ENCODE data around the gene SFMBT2. TPM values are rescaled to one million over a fixed set of nuclear protein-coding genes. Genes with fewer than 3 reads are reported as not detected.

SFMBT2 gene
- total RNA-seq, 1 donor from 2014 or later = 2.7 TPM

DNA sequence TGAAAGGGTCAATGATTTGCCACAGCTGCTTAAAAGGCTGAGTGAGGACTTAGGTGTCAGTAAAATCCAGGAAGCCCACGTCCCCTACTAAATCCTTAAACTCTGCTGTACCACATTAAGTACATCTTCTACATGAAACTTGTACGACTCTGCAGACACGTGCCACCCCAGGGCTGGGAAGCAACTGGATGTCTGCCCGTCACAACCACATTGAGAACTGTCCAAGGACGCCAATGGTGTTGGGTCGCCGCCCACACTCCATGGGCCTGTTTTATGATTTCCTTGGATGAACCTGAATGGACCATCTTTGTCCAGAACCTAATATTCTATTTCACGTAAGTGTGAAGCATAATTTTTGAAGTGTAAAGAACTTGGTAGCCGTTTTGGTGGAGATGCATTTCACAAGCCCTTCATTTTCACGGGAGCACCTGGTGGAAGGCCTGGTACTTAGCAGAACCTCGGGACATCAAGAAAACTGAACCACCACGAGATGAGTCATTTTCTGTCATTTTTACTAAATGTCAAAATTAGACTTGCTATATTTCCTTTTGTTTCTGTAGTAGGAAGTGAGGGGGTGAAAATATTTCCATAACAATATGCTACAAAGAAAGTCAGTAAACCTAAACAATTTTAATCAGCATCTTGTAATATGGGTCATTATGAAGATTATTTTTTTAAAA lies 134.9 kb downstream of the SFMBT2 start:
- no peaks in the 10 kb centered on the region for H3K9me3 Mint-ChIP-seq (ENCODE audit: unreplicated experiment)
- no peak overlapping the region for H3K4me3 Mint-ChIP-seq (ENCODE audit: unreplicated experiment)
- H3K27me3 Mint-ChIP-seq (ENCODE audit: unreplicated experiment) = no peaks in the 10 kb centered on the region
- no peaks in the 10 kb centered on the region for H3K36me3 Mint-ChIP-seq (ENCODE audit: unreplicated experiment)
- H3K4me1 Mint-ChIP-seq (ENCODE audit: unreplicated experiment) = no peaks in the 10 kb centered on the region
- TF ChIP-seq, protein P1, sequence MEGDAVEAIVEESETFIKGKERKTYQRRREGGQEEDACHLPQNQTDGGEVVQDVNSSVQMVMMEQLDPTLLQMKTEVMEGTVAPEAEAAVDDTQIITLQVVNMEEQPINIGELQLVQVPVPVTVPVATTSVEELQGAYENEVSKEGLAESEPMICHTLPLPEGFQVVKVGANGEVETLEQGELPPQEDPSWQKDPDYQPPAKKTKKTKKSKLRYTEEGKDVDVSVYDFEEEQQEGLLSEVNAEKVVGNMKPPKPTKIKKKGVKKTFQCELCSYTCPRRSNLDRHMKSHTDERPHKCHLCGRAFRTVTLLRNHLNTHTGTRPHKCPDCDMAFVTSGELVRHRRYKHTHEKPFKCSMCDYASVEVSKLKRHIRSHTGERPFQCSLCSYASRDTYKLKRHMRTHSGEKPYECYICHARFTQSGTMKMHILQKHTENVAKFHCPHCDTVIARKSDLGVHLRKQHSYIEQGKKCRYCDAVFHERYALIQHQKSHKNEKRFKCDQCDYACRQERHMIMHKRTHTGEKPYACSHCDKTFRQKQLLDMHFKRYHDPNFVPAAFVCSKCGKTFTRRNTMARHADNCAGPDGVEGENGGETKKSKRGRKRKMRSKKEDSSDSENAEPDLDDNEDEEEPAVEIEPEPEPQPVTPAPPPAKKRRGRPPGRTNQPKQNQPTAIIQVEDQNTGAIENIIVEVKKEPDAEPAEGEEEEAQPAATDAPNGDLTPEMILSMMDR (IDR thresholded peaks at IDR 0.05) = no peak
- DNase-seq (ENCODE audit: extremely low spot score, unreplicated experiment) = no peak
- no peak overlapping the region for H3K27ac Mint-ChIP-seq (ENCODE audit: unreplicated experiment)

DNA sequence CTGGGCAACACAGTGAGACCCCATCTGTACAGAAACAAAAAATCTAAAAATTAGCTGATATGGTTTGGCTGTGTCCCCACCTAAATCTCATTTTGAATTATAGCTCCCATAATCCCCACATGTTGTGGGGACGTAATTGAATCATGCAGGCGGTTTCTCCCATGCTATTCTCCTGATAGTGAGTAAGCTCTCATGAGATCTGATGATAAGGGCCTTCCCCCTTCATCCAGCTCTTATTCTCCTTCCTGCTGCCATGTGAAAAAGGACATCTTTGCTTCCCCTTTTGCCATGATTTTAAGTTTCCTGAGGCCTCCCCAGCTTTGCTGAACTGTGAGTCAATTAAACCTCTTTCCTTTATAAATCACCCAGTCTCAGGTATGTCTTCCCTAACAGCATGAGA lies 136.5 kb downstream of the SFMBT2 start:
- Mint-ChIP-seq H3K4me1 (ENCODE audit: unreplicated experiment) (peaks cover 5% of the 10 kb centered on the region), H3K9me3 (ENCODE audit: unreplicated experiment) (no peaks in the 10 kb centered on the region), H3K27ac (ENCODE audit: unreplicated experiment) (no peak overlapping the region), H3K4me3 (ENCODE audit: unreplicated experiment) (no peak overlapping the region), H3K27me3 (ENCODE audit: unreplicated experiment) (no peaks in the 10 kb centered on the region), H3K36me3 (ENCODE audit: unreplicated experiment) (no peaks in the 10 kb centered on the region)
- TF ChIP-seq, protein P1 (IDR thresholded peaks at IDR 0.05) = no peak
- DNase-seq (ENCODE audit: extremely low spot score, unreplicated experiment) = no peak

DNA sequence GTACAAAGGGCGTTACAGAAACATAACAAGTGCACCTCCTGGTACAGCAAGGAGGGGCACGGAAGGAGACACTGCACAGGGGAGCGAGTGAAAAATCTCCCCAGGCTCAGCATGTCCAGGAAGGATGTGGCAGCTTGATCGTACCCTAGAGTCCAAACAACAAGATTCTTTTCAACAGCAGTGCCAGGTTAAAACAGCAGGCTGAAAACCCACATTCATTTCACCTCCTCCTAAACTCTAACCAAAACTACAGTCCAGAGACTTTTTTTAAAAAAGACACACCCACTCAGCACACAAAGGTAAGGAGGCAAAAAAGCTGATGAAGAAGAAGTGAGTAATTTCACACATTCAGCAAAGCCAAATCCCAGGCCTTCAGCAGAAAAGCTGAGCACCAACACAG lies 138.8 kb downstream of the SFMBT2 start:
- no peaks in the 10 kb centered on the region for H3K36me3 Mint-ChIP-seq (ENCODE audit: unreplicated experiment)
- no peaks in the 10 kb centered on the region for H3K27me3 Mint-ChIP-seq (ENCODE audit: unreplicated experiment)
- TF ChIP-seq, protein P1 (IDR thresholded peaks at IDR 0.05) = no peak
- H3K9me3 Mint-ChIP-seq (ENCODE audit: unreplicated experiment) = no peaks in the 10 kb centered on the region
- H3K4me1 Mint-ChIP-seq (ENCODE audit: unreplicated experiment) = peaks cover 8% of the 10 kb centered on the region
- no peak overlapping the region for H3K27ac Mint-ChIP-seq (ENCODE audit: unreplicated experiment)
- H3K4me3 Mint-ChIP-seq (ENCODE audit: unreplicated experiment) = no peak overlapping the region
- no peak for DNase-seq (ENCODE audit: extremely low spot score, unreplicated experiment)

DNA sequence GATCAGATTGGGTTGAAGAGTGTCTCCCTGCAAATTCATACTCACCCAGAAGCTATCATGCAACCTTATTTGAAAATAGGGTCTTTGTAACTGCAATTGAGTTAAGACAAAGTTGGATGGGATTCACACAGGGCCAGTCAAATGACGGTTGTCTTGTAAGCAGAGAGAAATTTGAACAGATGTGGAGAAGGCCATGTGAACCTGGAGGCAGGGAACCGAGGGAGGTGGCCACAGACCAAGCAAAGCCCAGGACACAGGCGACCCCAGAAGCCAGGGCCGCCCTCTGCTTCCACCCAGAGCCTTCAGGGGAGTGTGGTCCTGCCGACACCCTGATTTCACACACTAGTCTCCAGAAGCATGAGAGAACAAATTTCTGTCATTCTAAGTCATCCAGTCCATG lies 140.8 kb downstream of the SFMBT2 start:
- Mint-ChIP-seq H3K4me1 (ENCODE audit: unreplicated experiment) (peaks cover 8% of the 10 kb centered on the region), H3K36me3 (ENCODE audit: unreplicated experiment) (no peaks in the 10 kb centered on the region), H3K4me3 (ENCODE audit: unreplicated experiment) (no peak overlapping the region), H3K27ac (ENCODE audit: unreplicated experiment) (no peak overlapping the region), H3K9me3 (ENCODE audit: unreplicated experiment) (no peaks in the 10 kb centered on the region), H3K27me3 (ENCODE audit: unreplicated experiment) (no peaks in the 10 kb centered on the region)
- TF ChIP-seq, protein P1 (IDR thresholded peaks at IDR 0.05) = no peak
- no peak for DNase-seq (ENCODE audit: extremely low spot score, unreplicated experiment)

DNA sequence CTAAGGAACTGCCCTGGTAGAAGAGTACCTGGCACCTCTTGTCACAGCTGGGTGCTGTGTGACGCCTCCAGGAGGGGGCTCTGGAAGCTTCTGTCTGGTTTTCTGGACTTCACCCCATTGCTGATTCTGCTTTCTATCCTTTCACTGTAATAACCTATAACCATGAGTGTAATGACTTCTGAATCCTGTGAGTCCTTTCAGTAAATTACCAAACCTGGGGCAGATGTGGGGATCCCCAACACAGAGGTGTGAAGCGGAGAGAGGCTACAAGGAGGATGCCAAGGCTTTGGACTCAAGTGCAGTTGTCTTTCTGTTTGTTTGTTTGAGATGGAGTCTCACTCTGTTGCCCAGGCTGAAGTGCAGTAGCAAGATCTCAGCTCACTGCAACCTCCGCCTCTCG lies 143.7 kb downstream of the SFMBT2 start:
- no peaks in the 10 kb centered on the region for H3K27me3 Mint-ChIP-seq (ENCODE audit: unreplicated experiment)
- TF ChIP-seq, protein P1 (IDR thresholded peaks at IDR 0.05) = no peak
- no peak for DNase-seq (ENCODE audit: extremely low spot score, unreplicated experiment)
- H3K4me3 Mint-ChIP-seq (ENCODE audit: unreplicated experiment) = no peak overlapping the region
- peaks cover 8% of the 10 kb centered on the region for H3K4me1 Mint-ChIP-seq (ENCODE audit: unreplicated experiment)
- no peak overlapping the region for H3K27ac Mint-ChIP-seq (ENCODE audit: unreplicated experiment)
- no peaks in the 10 kb centered on the region for H3K9me3 Mint-ChIP-seq (ENCODE audit: unreplicated experiment)
- no peaks in the 10 kb centered on the region for H3K36me3 Mint-ChIP-seq (ENCODE audit: unreplicated experiment)
